NCI-H2196 treated with DMSO at 0.1 percent for 48 hours (cell line): Measurements from ENCODE around the gene VAMP7.
"Not testable (repeated sequence)": the region's sequence is repeated elsewhere in the genome, so short reads cannot be mapped to it uniquely, and the experiment has no call there.

Source experiments
- DNase-seq: peaks from one replicate; lab custom pipeline; 2025; ENCODE audit not compliant: unreplicated experiment; lab: John Stamatoyannopoulos, UW

VAMP7 gene, protein sequence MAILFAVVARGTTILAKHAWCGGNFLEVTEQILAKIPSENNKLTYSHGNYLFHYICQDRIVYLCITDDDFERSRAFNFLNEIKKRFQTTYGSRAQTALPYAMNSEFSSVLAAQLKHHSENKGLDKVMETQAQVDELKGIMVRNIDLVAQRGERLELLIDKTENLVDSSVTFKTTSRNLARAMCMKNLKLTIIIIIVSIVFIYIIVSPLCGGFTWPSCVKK

DNA sequence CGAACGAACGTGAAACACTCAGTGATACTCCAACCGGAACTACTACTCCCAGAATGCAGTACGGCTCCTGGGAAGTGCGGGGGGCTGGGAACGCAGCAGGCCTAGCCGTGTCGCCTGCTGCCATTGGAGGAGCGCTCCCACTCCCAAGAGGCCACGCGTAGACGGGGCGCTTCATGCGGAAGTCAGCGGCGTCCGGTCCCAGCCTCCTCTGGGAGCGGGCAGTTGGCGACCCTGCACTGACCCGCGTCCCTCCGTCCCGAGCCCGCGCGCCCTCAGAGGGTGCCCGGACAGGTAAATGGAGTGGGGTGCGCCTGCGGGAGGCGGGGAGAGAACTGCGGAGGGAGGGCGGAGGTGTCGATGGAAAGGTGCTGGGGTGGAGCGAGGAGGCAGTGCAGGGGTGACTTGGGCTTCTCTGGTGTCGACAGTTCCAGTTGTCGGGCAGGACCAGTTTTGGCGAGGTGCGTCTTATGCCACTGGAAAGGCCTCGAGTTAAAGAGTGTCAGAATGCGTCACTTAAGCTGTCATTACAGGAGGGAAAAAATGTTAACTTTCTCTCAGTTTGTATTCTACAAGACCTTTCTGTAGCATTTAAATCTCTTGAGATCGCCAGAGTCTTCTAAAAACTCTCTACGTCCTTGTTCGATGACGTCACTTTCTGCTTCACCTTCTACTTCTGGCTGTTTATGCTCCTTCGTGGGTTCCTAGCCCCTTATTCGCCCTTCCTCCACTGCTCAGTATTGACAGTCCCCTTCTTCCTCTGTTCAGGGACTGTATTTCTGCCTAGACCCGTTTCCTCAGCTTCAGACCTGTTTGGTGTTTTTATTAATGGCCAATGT, at the start of gene VAMP7:
VAMP7 (plus strand) TSS at position 188 of the 836 bp plus-strand sequence. CDS start 8,122 bp downstream, outside the sequence.
- DNase-seq, result peak; percentile 70

DNA sequence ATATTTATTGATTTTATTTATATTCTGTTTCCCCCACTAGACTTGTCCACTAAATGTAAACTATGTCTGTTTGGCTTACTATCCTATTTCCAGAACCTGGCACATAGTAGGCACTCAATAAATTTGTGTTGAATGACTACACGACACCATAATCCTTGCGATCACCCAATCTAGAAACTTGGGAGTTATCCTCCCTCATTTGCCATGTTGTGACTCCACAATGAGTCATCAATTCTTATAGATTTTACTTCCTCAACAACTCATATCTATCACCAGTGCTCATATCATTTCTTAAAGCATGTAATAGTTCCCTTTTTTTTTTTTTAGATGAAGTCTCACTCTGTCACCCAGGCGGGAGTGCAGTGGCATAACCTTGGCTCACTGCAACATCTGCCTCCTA, 39.9 kb upstream of the VAMP7 start:
- DNase-seq, result no peak

DNA sequence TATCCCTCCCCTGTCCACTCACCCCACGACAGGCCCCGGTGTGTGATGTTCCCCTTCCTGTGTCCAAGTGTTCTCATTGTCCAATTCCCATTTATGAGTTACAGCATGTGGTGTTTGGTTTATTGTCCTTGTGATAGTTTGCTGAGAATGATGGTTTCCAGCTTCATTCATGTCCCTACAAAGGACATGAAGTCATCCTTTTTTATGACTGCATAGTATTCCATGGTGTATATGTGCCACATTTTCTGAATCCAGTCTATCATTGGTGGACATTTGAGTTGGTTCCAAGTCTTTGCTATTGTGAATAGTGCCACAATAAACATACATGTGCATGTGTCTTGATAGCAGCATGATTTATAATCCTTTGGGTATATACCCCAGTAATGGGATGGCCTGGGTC, 29.4 kb upstream of the VAMP7 start:
- not testable (repeated sequence) for DNase-seq

DNA sequence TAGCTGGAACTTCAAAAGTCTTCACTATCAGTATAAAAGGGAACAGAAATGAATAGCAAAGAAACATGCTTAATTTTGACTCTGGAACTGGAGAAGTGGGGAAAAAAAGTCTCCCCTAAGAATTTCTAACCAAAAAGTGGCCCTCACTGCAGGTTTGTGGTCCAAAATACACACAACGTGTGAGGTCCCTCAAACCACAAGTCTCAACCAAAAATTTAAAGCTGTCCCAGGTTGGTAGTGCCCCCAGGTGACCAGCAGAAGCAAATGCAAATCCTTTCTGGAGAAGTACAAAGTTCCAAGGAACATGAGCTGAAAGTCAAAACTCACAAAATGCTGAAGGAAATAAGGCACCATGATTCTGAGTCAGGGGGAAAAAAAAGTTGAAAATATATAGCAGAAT, 23.6 kb upstream of the VAMP7 start:
- no peak for DNase-seq

DNA sequence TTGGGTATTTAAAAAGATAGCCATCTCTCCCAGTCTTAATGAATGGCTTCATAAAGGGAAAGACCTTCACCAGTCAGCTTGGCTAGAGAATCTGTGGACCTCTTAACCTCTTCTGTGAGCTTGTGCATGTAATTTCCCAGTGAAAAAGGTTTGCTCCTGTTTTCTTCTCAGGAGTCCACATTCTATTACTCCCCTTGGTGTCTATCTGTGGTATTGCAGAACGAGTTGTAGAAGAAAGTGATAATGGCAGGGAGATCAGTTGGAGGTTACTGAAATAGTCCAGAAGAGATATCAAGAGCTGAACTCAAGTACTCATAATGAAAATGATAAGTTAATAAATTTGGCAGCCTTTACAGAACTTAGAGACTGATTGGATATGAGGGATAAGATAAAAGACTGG, 16.5 kb upstream of the VAMP7 start:
- DNase-seq, result no peak

DNA sequence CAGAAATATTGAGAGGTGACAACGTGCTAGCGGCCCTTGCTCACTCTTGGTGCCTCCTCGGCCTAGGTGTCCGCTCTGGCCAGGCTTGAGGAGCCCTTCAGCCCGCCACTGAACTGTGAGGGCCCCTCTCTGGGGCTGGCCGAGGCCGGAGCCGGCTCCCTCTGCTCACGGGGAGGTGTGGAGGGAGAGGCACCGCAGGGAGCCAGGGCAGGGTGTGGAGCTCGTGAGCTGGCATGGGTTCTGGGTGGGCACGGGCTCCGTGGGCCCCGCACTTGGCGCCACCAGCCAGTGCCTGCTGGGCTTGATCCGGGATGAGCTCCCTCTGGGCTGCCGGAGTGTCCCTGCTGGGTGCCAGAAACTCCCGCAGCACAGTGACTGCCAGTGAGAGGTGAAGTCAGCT, 16.0 kb upstream of the VAMP7 start:
- no peak for DNase-seq

DNA sequence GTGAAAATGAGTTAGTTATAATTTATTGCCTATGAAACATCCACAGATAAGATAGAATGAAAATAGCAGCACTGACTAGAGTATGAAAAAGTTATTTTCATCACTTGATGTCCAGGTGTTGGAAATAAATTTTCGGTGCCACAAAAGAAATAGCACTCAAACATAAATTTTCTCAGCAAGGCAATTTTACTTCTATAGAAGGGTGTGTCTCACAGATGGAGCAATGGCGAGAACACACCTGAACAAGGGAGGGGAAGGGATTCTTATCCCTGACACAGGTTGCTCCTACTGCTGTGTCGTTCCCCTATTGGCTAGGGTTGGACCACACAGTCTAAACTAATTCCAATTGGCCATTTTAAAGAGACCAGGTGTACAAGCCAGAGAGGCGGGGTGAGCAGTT, 13.3 kb upstream of the VAMP7 start:
- DNase-seq, result no peak

DNA sequence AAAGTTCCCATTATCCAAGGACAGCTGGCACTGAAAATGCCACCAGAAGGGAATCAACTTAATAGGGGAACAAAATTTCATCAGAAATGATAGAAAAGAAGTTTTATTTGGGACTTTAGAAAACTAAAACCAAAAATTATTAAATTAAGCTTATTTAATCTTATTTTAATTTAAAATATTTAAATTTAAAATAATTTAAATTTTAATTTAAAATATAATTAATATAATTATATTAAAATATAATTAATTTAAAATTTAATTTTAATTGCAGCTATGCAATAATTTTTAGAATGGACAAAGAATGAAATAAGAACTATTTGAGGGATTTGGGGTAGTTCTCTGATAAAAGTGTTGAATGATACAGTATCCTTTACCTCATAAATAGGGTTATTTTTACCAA, 10.2 kb upstream of the VAMP7 start:
- no peak for DNase-seq

DNA sequence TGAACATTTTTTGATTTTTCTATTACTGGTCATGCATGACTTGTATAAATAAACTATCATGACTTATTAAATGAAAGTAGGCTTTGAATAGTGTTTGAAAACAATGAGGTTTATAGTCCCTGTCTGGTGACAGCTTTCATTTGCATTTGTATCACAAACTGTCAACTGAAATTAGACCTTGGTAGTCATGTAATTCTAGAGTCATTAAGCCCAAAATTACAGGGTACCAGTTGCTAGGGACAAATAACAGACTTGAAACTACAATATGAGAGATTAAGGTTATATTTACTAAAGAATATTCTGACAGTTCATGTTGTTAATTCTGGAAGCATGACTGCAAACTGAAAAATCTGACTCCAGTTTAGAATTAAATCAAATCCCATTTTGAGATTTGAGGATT, 9.2 kb upstream of the VAMP7 start:
- DNase-seq, result no peak

DNA sequence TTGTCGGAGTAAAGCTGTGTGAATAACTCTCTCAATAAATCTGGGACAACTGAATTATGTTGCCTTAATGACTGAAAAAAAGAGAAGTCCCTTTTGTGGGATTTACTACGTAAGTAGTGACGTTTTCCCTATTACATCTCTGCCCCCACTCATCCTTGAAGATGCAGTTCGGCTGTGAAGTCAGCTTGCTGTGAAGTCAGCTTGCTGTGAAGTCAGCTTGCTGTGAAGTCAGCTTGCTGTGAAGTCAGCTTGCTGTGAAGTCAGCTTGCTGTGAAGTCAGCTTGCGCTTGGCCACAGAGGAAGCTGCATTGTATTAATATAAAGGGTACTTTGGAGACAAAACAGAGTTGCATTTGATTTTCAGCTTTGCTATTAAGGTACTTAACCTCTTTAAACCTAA, 8.0 kb upstream of the VAMP7 start:
- no peak for DNase-seq

DNA sequence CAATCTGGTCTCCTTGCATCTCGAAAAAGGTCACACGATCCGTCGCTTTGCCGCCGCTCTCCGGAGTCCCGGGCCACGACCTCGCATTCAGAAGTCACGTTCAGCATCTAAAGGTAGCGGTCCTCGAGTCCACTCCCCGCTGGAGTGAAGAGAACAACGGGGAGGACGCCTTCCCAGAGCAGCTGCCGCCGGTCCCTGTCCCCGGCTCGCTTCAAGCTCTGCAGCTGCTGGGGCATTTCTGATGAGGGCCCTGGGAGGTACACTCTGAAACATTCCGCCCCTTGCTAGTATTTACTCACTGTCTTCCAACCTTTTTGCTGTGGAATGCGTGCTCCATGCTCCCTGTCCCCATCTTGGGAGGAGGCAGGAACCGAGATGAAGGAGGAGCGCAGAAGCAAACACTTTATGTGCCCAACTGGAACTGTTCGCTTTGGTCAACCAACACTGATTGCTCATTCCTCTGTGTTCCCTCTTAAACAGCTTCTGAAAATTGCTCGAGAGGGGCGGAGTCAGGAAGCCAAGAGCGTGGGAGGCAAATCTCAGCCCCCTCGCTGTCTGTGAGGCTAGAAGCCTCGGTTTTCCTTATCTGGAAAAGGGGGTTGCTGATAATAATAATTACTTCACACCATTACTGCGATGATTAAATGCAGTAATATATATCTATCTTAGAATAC, 6.4 kb upstream of the VAMP7 start:
- no peak for DNase-seq

DNA sequence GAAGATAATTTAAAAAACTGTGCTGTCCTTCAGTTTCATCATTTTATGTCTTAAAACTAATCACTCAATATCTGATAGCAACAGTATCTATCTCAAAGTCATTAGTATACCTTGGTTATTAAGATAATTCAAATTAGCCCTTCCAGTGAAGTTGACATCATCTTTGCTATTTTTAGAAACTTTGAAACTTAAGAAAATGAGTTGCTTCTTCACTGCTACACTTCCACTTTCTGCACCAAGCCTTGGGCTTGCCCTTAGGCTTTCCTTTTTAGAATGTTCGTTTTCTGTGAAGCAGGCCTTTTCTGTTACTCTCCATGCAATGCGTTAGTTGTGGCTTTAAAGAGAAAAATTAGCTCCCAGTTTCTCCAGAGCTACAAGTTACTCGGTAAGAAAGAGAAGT, 4.4 kb upstream of the VAMP7 start:
- no peak for DNase-seq

DNA sequence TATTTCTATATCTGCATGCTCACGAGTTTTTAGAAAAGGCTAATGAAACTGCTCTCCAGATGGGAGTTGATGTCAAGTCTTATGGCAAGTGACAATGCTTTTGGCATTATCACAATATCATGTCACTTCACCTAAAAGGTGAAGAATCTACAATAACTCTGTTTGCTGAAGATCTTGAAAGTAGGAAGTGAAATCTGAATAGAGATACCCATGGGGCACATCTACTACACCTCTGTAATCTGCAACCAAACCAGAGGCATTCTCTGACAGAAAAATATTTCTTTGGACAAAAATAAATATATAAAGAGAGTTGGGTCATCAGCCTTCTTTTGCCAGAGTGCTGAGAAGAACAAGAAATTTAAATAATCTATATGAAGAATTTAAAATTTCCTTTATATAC, 3.9 kb upstream of the VAMP7 start:
- DNase-seq, result no peak

DNA sequence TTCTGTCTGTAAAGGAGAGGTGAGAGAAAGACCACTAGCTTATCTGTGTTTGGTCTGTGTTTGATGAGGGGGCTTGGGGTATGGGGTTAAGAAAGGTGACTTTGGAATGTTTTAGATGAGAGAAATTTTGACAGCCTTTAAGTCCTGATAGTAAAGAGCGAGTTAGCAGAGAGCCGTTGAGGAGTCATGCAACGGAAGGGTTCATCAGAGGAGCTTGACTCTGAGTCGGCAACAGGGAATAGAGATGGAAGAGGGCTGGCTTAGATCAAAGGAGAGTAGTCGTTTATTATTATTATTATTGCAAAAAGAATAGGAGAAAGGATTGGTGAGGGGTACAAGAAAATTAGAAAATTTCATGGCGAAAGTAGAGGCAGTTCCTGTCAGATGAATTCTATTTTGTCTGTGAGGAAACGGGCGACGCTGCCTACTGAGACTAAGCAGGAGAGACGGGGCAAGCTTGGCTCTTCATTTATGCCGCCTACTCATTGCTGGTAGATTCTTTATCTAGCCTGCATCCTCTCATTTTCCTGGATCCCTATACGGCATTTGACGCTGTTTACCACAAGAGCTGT, 473 bp upstream of the VAMP7 start:
- DNase-seq, result no peak

DNA sequence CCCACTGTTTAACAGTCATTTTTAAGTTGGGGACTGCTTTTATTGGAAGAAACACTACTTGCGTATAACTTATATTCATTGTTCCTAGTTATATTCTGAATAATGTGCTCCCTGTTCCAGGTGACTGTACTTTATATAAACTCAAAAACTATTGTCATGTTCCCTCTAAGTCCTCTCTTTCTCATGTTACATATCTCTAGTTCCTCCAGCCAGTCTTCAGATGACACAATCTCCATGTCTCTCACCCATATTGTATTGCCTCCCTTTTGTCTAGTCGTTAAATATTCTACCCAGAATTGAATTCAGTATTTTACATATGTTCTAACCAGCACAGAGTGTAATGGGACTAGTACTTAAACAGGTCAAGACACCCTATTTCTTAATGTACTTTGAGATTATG, 5.3 kb downstream of the VAMP7 start:
- DNase-seq, result no peak

DNA sequence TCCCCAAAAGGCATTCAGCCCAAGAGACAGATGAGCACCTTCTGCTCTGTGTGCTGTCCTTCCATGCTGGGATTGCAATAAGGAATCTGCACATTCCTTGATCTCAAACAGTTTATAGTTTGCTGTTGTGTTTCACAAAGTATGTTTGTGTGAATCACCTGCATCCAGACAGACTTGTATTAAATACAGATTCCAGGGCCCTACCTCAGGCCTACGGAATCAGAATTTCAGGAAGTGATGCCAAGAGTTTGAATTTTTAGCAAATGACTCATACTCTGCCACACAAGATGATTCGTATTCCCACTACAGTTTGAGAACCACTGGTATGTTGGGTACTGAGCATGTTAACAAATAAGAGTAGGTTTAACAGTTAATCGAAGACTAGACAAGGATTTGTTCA, 7.0 kb downstream of the VAMP7 start:
- no peak for DNase-seq

DNA sequence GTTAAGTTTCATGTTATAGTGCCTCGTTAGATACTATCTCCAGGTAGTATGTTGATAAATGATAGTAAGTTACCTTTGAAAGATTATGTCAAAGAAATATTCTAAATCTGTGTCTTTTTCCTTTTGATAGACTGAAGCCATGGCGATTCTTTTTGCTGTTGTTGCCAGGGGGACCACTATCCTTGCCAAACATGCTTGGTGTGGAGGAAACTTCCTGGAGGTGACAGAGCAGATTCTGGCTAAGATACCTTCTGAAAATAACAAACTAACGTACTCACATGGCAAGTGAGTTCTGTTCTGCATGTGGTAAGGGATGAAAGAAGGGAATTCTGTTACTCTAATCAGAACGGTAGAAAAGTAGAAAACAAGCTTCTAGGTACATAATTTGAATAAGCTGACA, 8.2 kb downstream of the VAMP7 start:
- no peak for DNase-seq

DNA sequence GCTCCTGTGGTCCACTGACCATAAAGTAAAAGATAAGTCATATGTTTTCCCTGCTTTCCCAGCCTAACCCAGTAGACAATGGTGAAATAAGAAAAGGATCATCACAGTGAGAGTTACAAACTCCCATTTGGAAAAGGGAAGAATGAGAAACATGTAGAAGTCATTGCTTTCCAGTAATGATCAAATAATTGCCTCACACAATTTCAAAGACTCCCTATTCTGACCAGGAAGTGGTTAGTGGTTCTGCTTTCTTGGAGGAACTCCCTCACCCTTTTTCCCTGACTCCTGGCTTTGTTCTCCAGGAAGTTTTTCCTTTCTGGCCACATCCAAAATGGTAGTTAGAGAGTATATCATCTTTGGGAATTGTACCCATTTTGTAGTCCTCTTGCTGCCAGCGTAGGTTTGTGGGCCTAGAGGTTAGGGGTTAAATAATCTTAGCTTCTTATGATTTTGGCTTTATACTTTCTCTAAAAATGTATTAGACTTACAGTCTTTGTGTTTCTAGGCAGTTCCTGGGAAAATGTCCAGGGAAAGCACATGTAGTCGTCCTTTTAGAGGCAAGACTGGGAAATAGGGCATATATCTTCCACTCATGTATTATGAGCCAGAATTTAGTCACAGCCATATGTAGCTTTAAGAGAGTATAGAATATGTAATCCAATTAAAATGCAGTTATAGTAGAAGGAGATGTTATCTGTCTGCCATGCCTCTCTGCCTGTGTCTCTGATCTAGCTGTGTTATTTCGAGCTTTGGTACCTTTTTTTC, 10.5 kb downstream of the VAMP7 start:
- no peak for DNase-seq

DNA sequence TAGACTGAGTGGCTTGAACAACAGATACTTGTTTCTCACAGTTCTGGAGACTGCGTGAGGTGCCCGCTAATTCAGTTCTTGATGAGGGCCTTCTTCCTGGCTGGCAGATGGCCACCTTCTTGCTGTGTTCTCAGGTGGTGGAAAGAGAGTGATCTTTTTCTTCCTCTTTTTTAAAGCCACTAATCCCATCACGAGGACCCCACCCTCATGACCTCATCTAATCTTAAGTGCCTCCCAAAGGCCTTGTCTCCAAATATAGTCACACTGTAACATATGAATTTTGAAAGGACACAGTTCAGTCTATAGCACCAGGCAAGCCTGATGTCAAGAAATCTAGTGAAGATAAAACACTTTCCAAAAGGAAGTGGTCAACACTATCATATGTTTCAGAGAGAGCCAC, 12.4 kb downstream of the VAMP7 start:
- DNase-seq, result no peak

DNA sequence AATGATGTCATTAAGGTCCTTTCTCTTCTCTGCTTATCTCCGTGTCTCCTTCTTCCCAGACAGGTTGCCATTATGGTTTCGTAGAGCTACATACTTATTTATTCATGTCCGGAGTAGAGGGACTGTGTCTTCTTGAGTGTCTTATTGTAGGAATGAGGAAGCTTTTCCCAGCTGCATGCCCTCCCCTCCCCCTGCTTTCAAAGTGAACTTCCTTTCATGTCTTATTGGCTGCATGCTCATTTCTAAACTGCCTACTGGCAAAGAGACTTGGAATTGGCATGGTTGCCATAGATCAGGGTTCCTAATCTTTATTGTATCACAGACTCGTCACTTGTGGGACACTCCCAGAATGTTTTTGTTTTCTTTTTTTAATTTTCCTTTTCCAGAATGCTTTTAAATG, 15.4 kb downstream of the VAMP7 start:
- no peak for DNase-seq

DNA sequence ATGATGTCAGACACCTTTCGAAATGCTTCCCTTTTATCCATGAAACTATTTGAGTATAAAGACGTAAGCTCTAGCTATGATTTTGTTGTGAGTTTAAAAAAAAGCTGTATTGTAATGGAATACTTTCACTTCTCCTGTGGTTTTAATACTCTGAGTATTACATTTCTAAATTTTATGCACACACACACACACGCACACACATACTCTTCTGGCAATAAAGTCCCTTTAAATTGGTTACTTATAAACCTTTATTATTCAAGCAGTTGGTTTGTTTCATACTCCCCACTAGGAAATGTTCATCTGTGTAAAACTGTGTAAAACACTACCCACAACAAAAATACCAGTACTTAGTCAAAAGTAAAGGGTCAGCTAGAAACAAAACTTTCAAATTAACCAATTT, 18.2 kb downstream of the VAMP7 start:
- no peak for DNase-seq
